PFSK-1 (cell line): ENCODE results near the gene AKAP6.

Experiments used
- FOXP2 ChIP-seq: optimal IDR thresholded peaks from 2 replicates; pipeline ENCODE3; 2011; ENCODE audit warnings: borderline replicate concordance, control low read depth, inconsistent platforms; ENCODE audit not compliant: insufficient read depth; ENCODE audit errors: extremely low read length, extremely low read depth
- POLR2AphosphoS5 ChIP-seq: IDR thresholded peaks from 2 replicates; pipeline ENCODE4 v1.6.1; 2012; ENCODE audit warnings: low read depth, mild to moderate bottlenecking, control low read depth, low read length, moderate library complexity
- SIN3A ChIP-seq: IDR thresholded peaks from 2 replicates; pipeline ENCODE4 v1.6.1; 2012; ENCODE audit warnings: mild to moderate bottlenecking, low read length, moderate library complexity, borderline replicate concordance; ENCODE audit not compliant: insufficient read depth
- TAF1 ChIP-seq: IDR thresholded peaks from 2 replicates; pipeline ENCODE4 v1.6.1; 2012; ENCODE audit warnings: low read length, control low read depth, borderline replicate concordance; ENCODE audit not compliant: insufficient read depth
- TF ChIP-seq, protein P1 (sequence below), 2 experiments: IDR thresholded peaks; 2 replicates each; pipeline versions ENCODE4 v1.6.1 to v1.8.0; 2011 to 2012; ENCODE audit warnings: low read depth in 2 of 2, low read length in 2 of 2, control low read depth in 1 of 2, inconsistent platforms in 1 of 2, mild to moderate bottlenecking in 1 of 2, moderate library complexity in 1 of 2; ENCODE audit not compliant: insufficient read depth in 1 of 2

The AKAP6 gene

DNA sequence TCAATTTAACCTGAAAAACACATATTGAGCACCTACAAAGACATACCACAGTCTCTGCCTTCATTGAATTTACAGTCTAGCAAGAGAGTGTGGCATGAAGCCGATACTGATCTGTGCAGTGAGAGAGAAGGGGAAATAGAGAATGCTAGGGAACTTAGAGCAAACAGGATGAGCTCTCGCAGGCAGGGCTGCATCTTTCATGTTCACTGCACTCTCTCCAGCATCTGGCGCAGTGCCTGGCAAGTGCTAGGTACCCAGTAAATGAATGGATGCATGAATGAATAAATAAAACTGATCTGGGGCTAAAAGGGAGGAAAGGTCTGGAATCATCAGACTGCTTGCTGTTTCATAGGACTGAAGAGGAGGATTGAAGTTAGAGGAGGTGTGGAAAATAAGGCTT lies 353.1 kb downstream of the AKAP6 start:
- TF ChIP-seq FOXP2 = no peak
- TF ChIP-seq TAF1 = no peak
- no peak for TF ChIP-seq SIN3A
- no peak for TF ChIP-seq POLR2AphosphoS5

DNA sequence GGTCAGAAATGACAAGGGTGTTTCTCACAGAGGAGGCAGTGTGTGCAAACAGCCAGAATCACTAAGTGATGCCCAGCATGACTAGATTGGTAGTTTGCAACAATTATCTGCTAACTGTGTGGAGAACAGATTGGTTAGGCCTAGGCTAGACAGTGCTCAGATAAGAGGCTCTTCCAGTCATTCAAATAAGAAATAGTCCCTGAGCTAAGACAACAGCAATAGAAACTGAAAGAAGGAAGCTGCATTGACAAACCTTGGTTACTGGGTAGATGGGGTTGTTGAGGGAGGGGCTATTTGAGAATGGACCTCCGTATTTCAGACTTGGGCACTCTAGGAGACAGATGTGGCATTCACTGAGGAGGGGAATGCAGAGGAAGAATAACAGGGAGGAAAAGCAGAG lies 354.6 kb downstream of the AKAP6 start:
- TF ChIP-seq, protein P1, sequence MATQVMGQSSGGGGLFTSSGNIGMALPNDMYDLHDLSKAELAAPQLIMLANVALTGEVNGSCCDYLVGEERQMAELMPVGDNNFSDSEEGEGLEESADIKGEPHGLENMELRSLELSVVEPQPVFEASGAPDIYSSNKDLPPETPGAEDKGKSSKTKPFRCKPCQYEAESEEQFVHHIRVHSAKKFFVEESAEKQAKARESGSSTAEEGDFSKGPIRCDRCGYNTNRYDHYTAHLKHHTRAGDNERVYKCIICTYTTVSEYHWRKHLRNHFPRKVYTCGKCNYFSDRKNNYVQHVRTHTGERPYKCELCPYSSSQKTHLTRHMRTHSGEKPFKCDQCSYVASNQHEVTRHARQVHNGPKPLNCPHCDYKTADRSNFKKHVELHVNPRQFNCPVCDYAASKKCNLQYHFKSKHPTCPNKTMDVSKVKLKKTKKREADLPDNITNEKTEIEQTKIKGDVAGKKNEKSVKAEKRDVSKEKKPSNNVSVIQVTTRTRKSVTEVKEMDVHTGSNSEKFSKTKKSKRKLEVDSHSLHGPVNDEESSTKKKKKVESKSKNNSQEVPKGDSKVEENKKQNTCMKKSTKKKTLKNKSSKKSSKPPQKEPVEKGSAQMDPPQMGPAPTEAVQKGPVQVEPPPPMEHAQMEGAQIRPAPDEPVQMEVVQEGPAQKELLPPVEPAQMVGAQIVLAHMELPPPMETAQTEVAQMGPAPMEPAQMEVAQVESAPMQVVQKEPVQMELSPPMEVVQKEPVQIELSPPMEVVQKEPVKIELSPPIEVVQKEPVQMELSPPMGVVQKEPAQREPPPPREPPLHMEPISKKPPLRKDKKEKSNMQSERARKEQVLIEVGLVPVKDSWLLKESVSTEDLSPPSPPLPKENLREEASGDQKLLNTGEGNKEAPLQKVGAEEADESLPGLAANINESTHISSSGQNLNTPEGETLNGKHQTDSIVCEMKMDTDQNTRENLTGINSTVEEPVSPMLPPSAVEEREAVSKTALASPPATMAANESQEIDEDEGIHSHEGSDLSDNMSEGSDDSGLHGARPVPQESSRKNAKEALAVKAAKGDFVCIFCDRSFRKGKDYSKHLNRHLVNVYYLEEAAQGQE (IDR thresholded peaks at IDR 0.05; ENCODE audit: insufficient read depth in 1 of 2, low read depth in 2 of 2, low read length in 2 of 2) = no peak
- no peak for TF ChIP-seq TAF1

DNA sequence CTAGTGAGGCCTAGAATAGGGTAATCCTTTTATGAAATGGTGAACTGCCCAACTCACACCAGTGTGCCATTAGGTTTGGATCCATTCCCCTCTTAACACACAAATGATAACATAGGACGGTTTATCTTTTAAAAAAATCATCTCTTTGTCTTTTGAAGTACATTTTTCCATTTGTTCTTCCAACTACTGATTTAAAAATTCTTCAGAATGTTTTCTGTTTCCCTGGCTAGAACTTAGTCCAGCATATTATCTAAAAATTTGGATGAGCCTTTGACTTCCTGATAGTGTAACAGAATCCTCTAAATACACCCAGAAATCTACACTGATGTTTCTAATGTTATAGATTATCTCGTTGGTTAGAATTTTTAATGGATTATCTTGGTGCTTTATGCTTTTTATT lies 359.8 kb downstream of the AKAP6 start:
- TF ChIP-seq SIN3A (no peak), FOXP2 (no peak), POLR2AphosphoS5 (no peak)

DNA sequence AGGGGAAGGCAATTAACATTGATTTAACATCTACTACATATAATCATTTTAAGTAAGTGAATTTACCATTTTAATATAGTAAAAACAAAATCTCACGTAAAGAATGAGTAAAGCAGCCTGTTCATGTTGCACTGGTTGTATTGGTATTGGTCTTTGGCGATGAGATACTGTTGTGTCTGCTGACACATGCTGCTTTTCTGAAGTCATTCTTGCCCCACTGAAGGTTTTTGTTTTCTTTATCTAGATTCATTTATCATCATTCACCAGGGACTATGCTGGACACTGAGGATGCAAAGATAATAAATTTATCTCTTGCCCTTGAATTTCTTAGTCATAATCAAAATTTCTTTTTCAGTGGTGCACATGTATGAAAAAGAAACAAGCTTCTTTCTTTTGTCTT lies 363.3 kb downstream of the AKAP6 start:
- no peak for TF ChIP-seq TAF1
- no peak for TF ChIP-seq FOXP2
- TF ChIP-seq, protein P1 (IDR thresholded peaks at IDR 0.05; ENCODE audit: insufficient read depth in 1 of 2, low read depth in 2 of 2, low read length in 2 of 2) = no peak
- TF ChIP-seq SIN3A = no peak
- TF ChIP-seq POLR2AphosphoS5 = no peak

DNA sequence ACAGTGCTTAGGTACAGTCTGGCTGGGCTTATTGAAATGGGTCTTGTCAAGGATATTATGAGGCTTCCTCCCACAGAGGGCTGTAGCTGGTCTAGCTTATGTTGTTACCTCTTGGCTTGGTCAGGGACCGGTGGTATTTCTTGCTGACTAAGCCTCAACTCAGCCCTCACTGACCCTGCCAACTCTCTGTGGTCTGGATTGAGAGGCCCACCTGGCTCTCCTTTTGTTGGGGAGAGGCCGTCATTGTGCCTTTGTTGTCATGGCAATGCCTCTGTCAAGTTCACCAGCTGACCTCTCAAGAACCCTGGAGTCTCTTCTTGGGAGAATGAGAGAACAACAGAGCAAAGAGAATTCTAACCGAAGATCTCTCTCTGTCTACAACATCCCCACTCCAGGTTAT lies 364.0 kb downstream of the AKAP6 start:
- TF ChIP-seq FOXP2 (no peak), POLR2AphosphoS5 (no peak), SIN3A (no peak), TAF1 (no peak)
- TF ChIP-seq, protein P1 (IDR thresholded peaks at IDR 0.05; ENCODE audit: insufficient read depth in 1 of 2, low read depth in 2 of 2, low read length in 2 of 2) = no peak

DNA sequence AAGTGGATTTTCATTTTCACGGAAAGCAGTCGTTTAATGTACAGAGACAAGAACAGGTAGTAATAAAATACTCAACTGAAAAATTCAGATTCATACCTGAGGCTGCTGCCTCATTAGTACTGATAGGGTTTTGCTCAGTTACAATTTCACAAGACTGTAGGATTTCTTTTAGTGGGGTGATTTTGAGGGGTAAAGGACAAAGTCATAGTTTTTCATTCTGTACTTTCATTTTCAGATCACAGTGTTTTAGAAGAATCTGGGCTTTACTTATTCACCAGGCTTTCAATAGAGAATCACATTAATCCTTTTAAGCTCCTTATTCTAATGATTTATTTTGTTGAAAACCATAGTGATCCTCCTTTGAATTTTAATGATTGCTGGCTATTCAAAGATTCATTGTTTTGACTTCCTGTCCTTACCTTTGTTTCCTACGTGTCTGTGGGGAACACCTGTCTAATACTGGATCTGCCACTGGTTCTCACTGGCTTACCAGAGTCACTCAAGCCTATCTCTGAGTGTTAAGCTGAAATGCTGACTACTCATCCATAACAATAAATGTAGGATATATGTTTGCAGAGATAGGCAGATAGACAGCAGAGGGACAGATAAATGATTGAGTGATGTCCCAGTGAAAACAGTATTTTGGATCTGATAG lies 365.8 kb downstream of the AKAP6 start:
- TF ChIP-seq FOXP2 = no peak
- no peak for TF ChIP-seq POLR2AphosphoS5
- TF ChIP-seq TAF1 = no peak
- TF ChIP-seq, protein P1 (IDR thresholded peaks at IDR 0.05; ENCODE audit: insufficient read depth in 1 of 2, low read depth in 2 of 2, low read length in 2 of 2) = no peak
- TF ChIP-seq SIN3A = no peak
